ENCODE measurements around the gene PAGE1.

DNA sequence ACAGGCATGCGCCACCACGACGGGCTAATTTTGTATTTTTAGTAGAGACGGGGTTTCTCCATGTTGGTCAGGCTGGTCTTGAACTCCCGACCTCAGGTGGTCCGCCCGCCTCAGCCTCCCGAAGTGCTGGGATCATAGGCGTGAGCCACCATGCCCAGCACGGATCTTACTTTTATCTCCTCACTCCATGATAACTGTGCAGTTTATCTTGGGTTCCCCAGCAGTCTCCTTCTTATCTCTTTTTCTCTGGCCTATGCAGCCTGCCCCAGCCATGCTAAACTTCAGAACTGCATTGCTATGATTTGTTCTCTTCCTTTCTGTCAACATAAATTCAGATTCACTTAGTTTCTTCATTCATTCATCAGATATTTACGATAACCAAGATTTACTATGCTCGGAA, 22.4 kb downstream of the PAGE1 start:
- TF ChIP-seq SUZ12 (IDR thresholded peaks at IDR 0.05; ENCODE audit: extremely low read depth, insufficient read depth, insufficient read length) (no peak), YY1 (IDR thresholded peaks at IDR 0.05; ENCODE audit: insufficient read depth, insufficient read length) (no peak)
